Gastroesophageal sphincter (tissue), 3 donors: Measurements from ENCODE around the gene SLC26A6.

Experiments
- EP300 ChIP-seq: sonication (generic); formaldehyde crosslinking; IDR thresholded peaks from one replicate; pipeline ENCODE4 v1.6.1; 2017; ENCODE audit warnings: antibody characterized with exemption, mild to moderate bottlenecking
- POLR2A ChIP-seq, 2 donors: fragments of 450-650 bp; IDR thresholded peaks; one replicate each; pipeline ENCODE4 v1.6.1; 2017; ENCODE audit warnings: antibody characterized with exemption in 2 of 2, mild to moderate bottlenecking in 2 of 2, moderate library complexity in 1 of 2
- POLR2AphosphoS5 ChIP-seq: sonication (generic); formaldehyde crosslinking; IDR thresholded peaks from one replicate; pipeline ENCODE4 v1.6.1; 2017; ENCODE audit warnings: antibody characterized with exemption
- TF ChIP-seq, protein P1 (sequence below), 4 experiments: fragments of 200-600 bp in 2 of 4; fragments of 450-650 bp in 2 of 4; sonication (generic) in 1 of 4; IDR thresholded peaks; one replicate each; pipeline ENCODE4 v1.5.1; 2017 to 2019; ENCODE audit warnings: antibody characterized with exemption in 4 of 4, mild to moderate bottlenecking in 2 of 4, moderate library complexity in 2 of 4

DNA sequence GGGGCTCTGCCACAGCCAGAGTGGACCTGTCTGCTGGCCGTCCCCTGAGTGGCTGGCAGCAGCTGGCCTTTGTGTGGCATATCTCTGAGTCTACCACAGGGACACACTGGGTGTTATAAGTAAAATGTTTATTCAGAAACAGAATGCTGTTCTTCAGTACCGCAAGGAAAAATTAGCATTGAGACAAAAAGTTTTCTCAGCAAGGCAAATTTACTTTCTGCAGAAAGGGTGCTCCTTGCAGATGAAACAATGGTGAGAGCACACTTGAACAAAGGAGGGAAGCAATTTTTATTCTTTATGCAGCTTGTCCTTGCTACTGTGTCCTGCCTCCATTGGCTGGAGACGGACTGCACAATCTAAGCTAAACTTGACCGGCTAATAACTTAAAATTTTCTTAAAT, 17.7 kb downstream of the SLC26A6 start:
- TF ChIP-seq, protein P1, sequence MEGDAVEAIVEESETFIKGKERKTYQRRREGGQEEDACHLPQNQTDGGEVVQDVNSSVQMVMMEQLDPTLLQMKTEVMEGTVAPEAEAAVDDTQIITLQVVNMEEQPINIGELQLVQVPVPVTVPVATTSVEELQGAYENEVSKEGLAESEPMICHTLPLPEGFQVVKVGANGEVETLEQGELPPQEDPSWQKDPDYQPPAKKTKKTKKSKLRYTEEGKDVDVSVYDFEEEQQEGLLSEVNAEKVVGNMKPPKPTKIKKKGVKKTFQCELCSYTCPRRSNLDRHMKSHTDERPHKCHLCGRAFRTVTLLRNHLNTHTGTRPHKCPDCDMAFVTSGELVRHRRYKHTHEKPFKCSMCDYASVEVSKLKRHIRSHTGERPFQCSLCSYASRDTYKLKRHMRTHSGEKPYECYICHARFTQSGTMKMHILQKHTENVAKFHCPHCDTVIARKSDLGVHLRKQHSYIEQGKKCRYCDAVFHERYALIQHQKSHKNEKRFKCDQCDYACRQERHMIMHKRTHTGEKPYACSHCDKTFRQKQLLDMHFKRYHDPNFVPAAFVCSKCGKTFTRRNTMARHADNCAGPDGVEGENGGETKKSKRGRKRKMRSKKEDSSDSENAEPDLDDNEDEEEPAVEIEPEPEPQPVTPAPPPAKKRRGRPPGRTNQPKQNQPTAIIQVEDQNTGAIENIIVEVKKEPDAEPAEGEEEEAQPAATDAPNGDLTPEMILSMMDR (IDR thresholded peaks at IDR 0.05): no peak
- TF ChIP-seq POLR2AphosphoS5 (no peak), POLR2A (IDR thresholded peaks at IDR 0.05) (no peak), EP300 (no peak)
